Transverse colon (tissue), 4 donors: ENCODE measurements around the gene BRICD5.

Experiments
- POLR2A ChIP-seq: fragments of 450-650 bp; IDR thresholded peaks from one replicate; pipeline ENCODE4 v1.6.1; 2016; ENCODE audit warnings: antibody characterized with exemption, mild to moderate bottlenecking, moderate library complexity
- POLR2AphosphoS5 ChIP-seq, 3 donors: sonication (generic); formaldehyde crosslinking; IDR thresholded peaks; one replicate each; pipeline ENCODE4 v1.6.1; 2016; ENCODE audit warnings: antibody characterized with exemption in 3 of 3
- TF ChIP-seq, protein P1 (sequence below), 5 experiments: fragments of 200-600 bp in 3 of 5; fragments of 450-650 bp in 2 of 5; sonication (generic) in 3 of 5; IDR thresholded peaks; 1 replicate in 2 of 5; 2 replicates in 3 of 5; pipeline ENCODE4 v1.5.1; 2016 to 2017; ENCODE audit warnings: antibody characterized with exemption in 5 of 5, inconsistent platforms in 3 of 5, mild to moderate bottlenecking in 2 of 5, moderate library complexity in 1 of 5

DNA sequence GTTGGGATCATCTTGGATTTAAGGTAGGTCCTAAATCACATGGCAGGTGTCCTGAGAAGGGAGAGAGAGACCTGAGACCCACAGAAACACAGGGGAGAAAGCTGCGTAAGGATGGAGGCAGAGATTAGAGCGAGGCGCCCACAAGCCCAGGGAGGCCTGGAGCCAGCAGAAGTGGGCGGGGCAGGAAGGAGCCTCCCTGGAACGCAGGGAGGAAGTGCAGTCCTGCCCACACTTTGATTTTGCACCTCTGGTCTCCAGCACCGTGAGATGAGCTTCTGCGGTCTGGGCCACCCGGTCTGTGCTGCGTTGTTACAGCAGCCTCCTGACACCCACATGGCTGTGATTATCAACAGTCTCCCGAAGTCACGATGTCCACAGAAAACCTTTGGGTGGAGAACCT is 31.9 kb upstream of the BRICD5 start:
- TF ChIP-seq, protein P1, sequence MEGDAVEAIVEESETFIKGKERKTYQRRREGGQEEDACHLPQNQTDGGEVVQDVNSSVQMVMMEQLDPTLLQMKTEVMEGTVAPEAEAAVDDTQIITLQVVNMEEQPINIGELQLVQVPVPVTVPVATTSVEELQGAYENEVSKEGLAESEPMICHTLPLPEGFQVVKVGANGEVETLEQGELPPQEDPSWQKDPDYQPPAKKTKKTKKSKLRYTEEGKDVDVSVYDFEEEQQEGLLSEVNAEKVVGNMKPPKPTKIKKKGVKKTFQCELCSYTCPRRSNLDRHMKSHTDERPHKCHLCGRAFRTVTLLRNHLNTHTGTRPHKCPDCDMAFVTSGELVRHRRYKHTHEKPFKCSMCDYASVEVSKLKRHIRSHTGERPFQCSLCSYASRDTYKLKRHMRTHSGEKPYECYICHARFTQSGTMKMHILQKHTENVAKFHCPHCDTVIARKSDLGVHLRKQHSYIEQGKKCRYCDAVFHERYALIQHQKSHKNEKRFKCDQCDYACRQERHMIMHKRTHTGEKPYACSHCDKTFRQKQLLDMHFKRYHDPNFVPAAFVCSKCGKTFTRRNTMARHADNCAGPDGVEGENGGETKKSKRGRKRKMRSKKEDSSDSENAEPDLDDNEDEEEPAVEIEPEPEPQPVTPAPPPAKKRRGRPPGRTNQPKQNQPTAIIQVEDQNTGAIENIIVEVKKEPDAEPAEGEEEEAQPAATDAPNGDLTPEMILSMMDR (IDR thresholded peaks at IDR 0.05) = no peak
- TF ChIP-seq POLR2AphosphoS5 (IDR thresholded peaks at IDR 0.05) (no peak), POLR2A (no peak)
